HCT116 (cell line): Measurements from ENCODE around the gene CHRNA9. TPM values are rescaled to one million over a fixed set of nuclear protein-coding genes. Genes with fewer than 3 reads are reported as not detected.

ENCODE experiments used
- ATAC-seq: fragments of 200-7000 bp; cut with Tn5 transposase; 2 replicates; pipeline ENCODE4 v1.9.1; 2020; ENCODE audit warnings: mild to moderate bottlenecking, moderate library complexity
- BruUV-seq: library from RNA; stranded (reverse); fragments of 400-500 nt; replicated peaks from 2 replicates; lab custom pipeline; 2021; lab: Mats Ljungman, UMichigan
- CTCF ChIA-PET: fragments of 300-600 bp; sonication (Branson Sonifier 250); formaldehyde crosslinking; loops from one replicate; lab custom pipeline; 2021; ENCODE audit warnings: antibody characterized with exemption; lab: Charles Lee
- POLR2A ChIA-PET: fragments of 300-600, 350-600 bp; sonication (Branson Sonifier 250); formaldehyde crosslinking; loops from one replicate; lab custom pipeline; 2021; ENCODE audit warnings: antibody characterized with exemption; lab: Charles Lee
- RAD21 ChIA-PET, 2 experiments: fragments of 300-600 bp; sonication (Branson Sonifier 250); formaldehyde crosslinking; loops; one replicate each; lab custom pipeline; 2023; ENCODE audit warnings: low total read pairs in 2 of 2; ENCODE audit not compliant: uncharacterized antibody in 2 of 2, unreplicated experiment in 2 of 2, low non-redundant PET in 1 of 2; lab: Charles Lee
- DNase-seq: peaks from one replicate; pipeline ENCODE4 v3.0.0-alpha.2; 2010; ENCODE audit warnings: low read depth, low spot score
- H2AFZ ChIP-seq: fragments of 200-600 bp; shearing (Covaris generic), sonication (generic); 2 replicates; pipeline ENCODE4 v1.6.1; 2017; ENCODE audit warnings: low read depth, mixed run types, mixed read lengths, antibody characterized with exemption, low read length; ENCODE audit not compliant: poor library complexity, severe bottlenecking
- H3K27ac ChIP-seq: 2 replicates; pipeline ENCODE4 v1.5.1; 2012; ENCODE audit warnings: low read depth, low read length
- H3K27me3 ChIP-seq: fragments of 200-600 bp; sonication (generic); 2 replicates; pipeline ENCODE4 v1.6.1; 2016; ENCODE audit warnings: mixed run types, low read length, mixed read lengths; ENCODE audit not compliant: insufficient read depth
- H3K36me3 ChIP-seq, 2 experiments: fragments of 200-500 bp in 1 of 2; fragments of 200-600 bp in 1 of 2; sonication (Bioruptor generic) in 1 of 2; sonication (generic) in 1 of 2; 2 replicates each; pipeline versions ENCODE4 v1.5.1 to v1.6.1; 2014 to 2016; ENCODE audit warnings: low read length in 2 of 2, inconsistent platforms in 1 of 2, mixed read lengths in 1 of 2, mixed run types in 1 of 2; ENCODE audit not compliant: insufficient read depth in 2 of 2, control insufficient read depth in 1 of 2
- H3K4me1 ChIP-seq, 2 experiments: fragments of 200-600 bp in 1 of 2; sonication (generic) in 1 of 2; 2 replicates each; pipeline versions ENCODE4 v1.5.1 to v1.6.1; 2012 to 2017; ENCODE audit warnings: low read length in 2 of 2, inconsistent platforms in 1 of 2, mild to moderate bottlenecking in 1 of 2, mixed read lengths in 1 of 2, mixed run types in 1 of 2, moderate library complexity in 1 of 2; ENCODE audit not compliant: insufficient read depth in 2 of 2, control insufficient read depth in 1 of 2
- H3K4me2 ChIP-seq: fragments of 200-600 bp; sonication (generic); 2 replicates; pipeline ENCODE4 v1.6.1; 2017; ENCODE audit warnings: mixed run types, low read length, mixed read lengths
- H3K4me3 ChIP-seq, 2 experiments: fragments of 200-600 bp in 1 of 2; sonication (generic) in 1 of 2; replicated peaks in 1 of 2; 2 replicates each; pipeline ENCODE4 v1.5.1; 2011 to 2016; ENCODE audit warnings: low read length in 2 of 2, control low read depth in 1 of 2, low read depth in 1 of 2, mild to moderate bottlenecking in 1 of 2, mixed read lengths in 1 of 2, mixed run types in 1 of 2
- H3K79me2 ChIP-seq: fragments of 200-600 bp; sonication (generic); 2 replicates; pipeline ENCODE4 v1.6.1; 2017; ENCODE audit warnings: mild to moderate bottlenecking, mixed run types, low read length, moderate library complexity, mixed read lengths; ENCODE audit not compliant: insufficient read depth
- H3K9ac ChIP-seq: fragments of 200-600 bp; sonication (generic); 2 replicates; pipeline ENCODE4 v1.6.1; 2016; ENCODE audit warnings: low read length, mixed read lengths
- H3K9me2 ChIP-seq: fragments of 200-600 bp; sonication (generic), shearing (Covaris generic); 2 replicates; pipeline ENCODE4 v1.6.1; 2017; ENCODE audit warnings: mixed run types, mild to moderate bottlenecking, moderate library complexity; ENCODE audit not compliant: insufficient read depth
- H3K9me3 ChIP-seq, 2 experiments: fragments of 200-500 bp in 1 of 2; fragments of 200-600 bp in 1 of 2; sonication (Bioruptor generic) in 1 of 2; sonication (generic) in 1 of 2; 2 replicates each; pipeline ENCODE4 v1.6.1; 2014 to 2017; ENCODE audit warnings: low read length in 2 of 2, mixed read lengths in 2 of 2, inconsistent platforms in 1 of 2, low read depth in 1 of 2, mild to moderate bottlenecking in 1 of 2, mixed run types in 1 of 2, moderate library complexity in 1 of 2; ENCODE audit not compliant: control insufficient read depth in 1 of 2, insufficient read depth in 1 of 2
- H4K20me1 ChIP-seq: fragments of 200-600 bp; sonication (generic), shearing (Covaris generic); 2 replicates; pipeline ENCODE4 v1.6.1; 2017; ENCODE audit warnings: mixed run types, mild to moderate bottlenecking, moderate library complexity; ENCODE audit not compliant: insufficient read depth
- CBX3 ChIP-seq: IDR thresholded peaks from 2 replicates; pipeline ENCODE4 v1.6.1; 2012; ENCODE audit warnings: low read depth
- EGR1 ChIP-seq: IDR thresholded peaks from 2 replicates; pipeline ENCODE4 v1.6.1; 2012; ENCODE audit warnings: low read depth
- ELF1 ChIP-seq: IDR thresholded peaks from 2 replicates; pipeline ENCODE4 v1.6.1; 2012; ENCODE audit warnings: low read depth, borderline replicate concordance
- EZH2 ChIP-seq: fragments of 200-600 bp; sonication (generic); IDR thresholded peaks from 2 replicates; pipeline ENCODE4 v1.6.1; 2017; ENCODE audit warnings: antibody characterized with exemption, mixed run types
- EZH2phosphoT487 ChIP-seq: fragments of 200-600 bp; IDR thresholded peaks from 2 replicates; pipeline ENCODE4 v1.6.1; 2018; ENCODE audit warnings: antibody characterized with exemption, borderline replicate concordance
- FOSL1 ChIP-seq: IDR thresholded peaks from 2 replicates; pipeline ENCODE4 v1.6.1; 2012; ENCODE audit warnings: low read depth
- JUND ChIP-seq: IDR thresholded peaks from 2 replicates; pipeline ENCODE4 v1.6.1; 2012
- POLR2A ChIP-seq: IDR thresholded peaks from 2 replicates; pipeline ENCODE4 v1.7.0; 2011; ENCODE audit warnings: borderline replicate concordance; ENCODE audit not compliant: insufficient read depth, insufficient read length; ENCODE audit errors: extremely low read depth
- POLR2AphosphoS5 ChIP-seq: IDR thresholded peaks from 2 replicates; pipeline ENCODE4 v1.6.1; 2011; ENCODE audit warnings: mild to moderate bottlenecking, low read depth, low read length, moderate library complexity
- SIN3A ChIP-seq: IDR thresholded peaks from 2 replicates; pipeline ENCODE4 v1.6.1; 2012; ENCODE audit warnings: low read depth
- SP1 ChIP-seq: IDR thresholded peaks from 2 replicates; pipeline ENCODE4 v1.6.1; 2012; ENCODE audit warnings: low read depth
- SRF ChIP-seq: IDR thresholded peaks from 2 replicates; pipeline ENCODE4 v1.6.1; 2012; ENCODE audit warnings: low read depth
- TCF7L2 ChIP-seq: IDR thresholded peaks from 2 replicates; pipeline ENCODE4 v1.7.0; 2011; ENCODE audit warnings: borderline replicate concordance, inconsistent platforms; ENCODE audit not compliant: insufficient read depth, insufficient read length; ENCODE audit errors: extremely low read depth
- YY1 ChIP-seq: IDR thresholded peaks from 2 replicates; pipeline ENCODE4 v1.6.1; 2011; ENCODE audit warnings: low read length, low read depth, moderate library complexity, mild to moderate bottlenecking; ENCODE audit not compliant: insufficient replicate concordance; ENCODE audit errors: extremely low read depth
- ZFX ChIP-seq: fragments of 450-650 bp; IDR thresholded peaks from 2 replicates; pipeline ENCODE4 v1.6.1; 2017
- intact Hi-C: fragments of 100-400 bp; cut with micrococcal nuclease; formaldehyde crosslinking; loops from 2 replicates; pipeline ENCODE4 v1.10.0; 2022
- total RNA-seq: library from RNA; stranded (reverse); gene quantifications from one replicate; pipeline ENCODE4 v1.2.1, GENCODE V29; 2021; ENCODE audit not compliant: unreplicated experiment
- TF ChIP-seq, protein P1 (sequence below): IDR thresholded peaks from 2 replicates; pipeline ENCODE4 v1.6.1; 2012
- TF ChIP-seq, protein P2 (sequence below): IDR thresholded peaks from 2 replicates; pipeline ENCODE4 v1.6.1; 2011; ENCODE audit warnings: mild to moderate bottlenecking, low read length, moderate library complexity; ENCODE audit not compliant: insufficient replicate concordance; ENCODE audit errors: extremely low read depth
- TF ChIP-seq, protein P3 (sequence below): IDR thresholded peaks from 2 replicates; pipeline ENCODE4 v1.6.1; 2012
- TF ChIP-seq, protein P4 (sequence below), 3 experiments: fragments of 200-600 bp in 1 of 3; sonication (generic) in 1 of 3; IDR thresholded peaks in 2 of 3; conservative IDR thresholded peaks in 1 of 3; 2 replicates each; pipeline ENCODE4 v1.5.1; 2012 to 2017; ENCODE audit warnings: low read depth in 2 of 3, low read length in 2 of 3, antibody characterized with exemption in 1 of 3, borderline replicate concordance in 1 of 3, control low read depth in 1 of 3, mild to moderate bottlenecking in 1 of 3, mixed read lengths in 1 of 3, mixed run types in 1 of 3, moderate library complexity in 1 of 3; ENCODE audit not compliant: insufficient read depth in 1 of 3
- TF ChIP-seq, protein P5 (sequence below): IDR thresholded peaks from 2 replicates; pipeline ENCODE4 v1.6.1; 2012; ENCODE audit warnings: low read depth

Gene CHRNA9
- total RNA-seq, 1 experiment from 2014 or later = not detected

DNA sequence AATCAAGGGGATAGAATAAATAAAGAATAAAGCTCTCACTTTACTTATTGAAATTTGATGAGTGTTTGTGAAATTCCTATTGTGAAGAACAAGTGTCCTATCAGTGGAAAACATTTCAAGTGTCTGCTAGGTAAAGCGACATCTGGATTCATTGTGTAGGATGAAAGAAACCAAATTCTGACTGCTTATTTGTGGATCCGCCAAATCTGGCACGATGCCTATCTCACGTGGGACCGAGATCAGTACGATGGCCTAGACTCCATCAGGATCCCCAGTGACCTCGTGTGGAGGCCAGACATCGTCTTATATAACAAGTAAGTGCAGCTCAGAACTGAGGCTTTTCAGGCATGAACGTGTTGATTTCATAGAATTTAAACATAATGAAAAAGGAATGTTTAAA, 1.9 kb downstream of the CHRNA9 start:
- RAD21 ChIA-PET = no interaction called here
- H3K27ac ChIP-seq = no peak overlapping the region
- no peaks in the 10 kb centered on the region for H3K9me2 ChIP-seq
- no peak overlapping the region for H2AFZ ChIP-seq
- no peak overlapping the region for H3K9ac ChIP-seq
- H3K4me1 ChIP-seq = peaks cover 18 to 36% of the 10 kb centered on the region in 2 experiments
- H3K79me2 ChIP-seq = no peaks in the 10 kb centered on the region
- ATAC-seq = no peak
- intact Hi-C loops = no loop called here
- DNase-seq = no peak
- no TSS peak for BruUV-seq
- H3K9me3 ChIP-seq = no peaks in the 10 kb centered on the region
- POLR2A ChIA-PET = no interaction called here
- H3K4me3 ChIP-seq = no peak overlapping the region
- CTCF ChIA-PET = no interaction called here
- H3K36me3 ChIP-seq = no peaks in the 10 kb centered on the region
- TF ChIP-seq, protein P1, sequence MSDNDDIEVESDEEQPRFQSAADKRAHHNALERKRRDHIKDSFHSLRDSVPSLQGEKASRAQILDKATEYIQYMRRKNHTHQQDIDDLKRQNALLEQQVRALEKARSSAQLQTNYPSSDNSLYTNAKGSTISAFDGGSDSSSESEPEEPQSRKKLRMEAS = no peak
- no peak for TF ChIP-seq POLR2A
- TF ChIP-seq YY1 = no peak
- TF ChIP-seq TCF7L2 = no peak
- TF ChIP-seq, protein P2, sequence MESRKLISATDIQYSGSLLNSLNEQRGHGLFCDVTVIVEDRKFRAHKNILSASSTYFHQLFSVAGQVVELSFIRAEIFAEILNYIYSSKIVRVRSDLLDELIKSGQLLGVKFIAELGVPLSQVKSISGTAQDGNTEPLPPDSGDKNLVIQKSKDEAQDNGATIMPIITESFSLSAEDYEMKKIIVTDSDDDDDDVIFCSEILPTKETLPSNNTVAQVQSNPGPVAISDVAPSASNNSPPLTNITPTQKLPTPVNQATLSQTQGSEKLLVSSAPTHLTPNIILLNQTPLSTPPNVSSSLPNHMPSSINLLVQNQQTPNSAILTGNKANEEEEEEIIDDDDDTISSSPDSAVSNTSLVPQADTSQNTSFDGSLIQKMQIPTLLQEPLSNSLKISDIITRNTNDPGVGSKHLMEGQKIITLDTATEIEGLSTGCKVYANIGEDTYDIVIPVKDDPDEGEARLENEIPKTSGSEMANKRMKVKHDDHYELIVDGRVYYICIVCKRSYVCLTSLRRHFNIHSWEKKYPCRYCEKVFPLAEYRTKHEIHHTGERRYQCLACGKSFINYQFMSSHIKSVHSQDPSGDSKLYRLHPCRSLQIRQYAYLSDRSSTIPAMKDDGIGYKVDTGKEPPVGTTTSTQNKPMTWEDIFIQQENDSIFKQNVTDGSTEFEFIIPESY = no peak
- TF ChIP-seq, protein P3, sequence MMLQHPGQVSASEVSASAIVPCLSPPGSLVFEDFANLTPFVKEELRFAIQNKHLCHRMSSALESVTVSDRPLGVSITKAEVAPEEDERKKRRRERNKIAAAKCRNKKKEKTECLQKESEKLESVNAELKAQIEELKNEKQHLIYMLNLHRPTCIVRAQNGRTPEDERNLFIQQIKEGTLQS = no peak
- TF ChIP-seq CBX3 = no peak
- TF ChIP-seq, protein P4, sequence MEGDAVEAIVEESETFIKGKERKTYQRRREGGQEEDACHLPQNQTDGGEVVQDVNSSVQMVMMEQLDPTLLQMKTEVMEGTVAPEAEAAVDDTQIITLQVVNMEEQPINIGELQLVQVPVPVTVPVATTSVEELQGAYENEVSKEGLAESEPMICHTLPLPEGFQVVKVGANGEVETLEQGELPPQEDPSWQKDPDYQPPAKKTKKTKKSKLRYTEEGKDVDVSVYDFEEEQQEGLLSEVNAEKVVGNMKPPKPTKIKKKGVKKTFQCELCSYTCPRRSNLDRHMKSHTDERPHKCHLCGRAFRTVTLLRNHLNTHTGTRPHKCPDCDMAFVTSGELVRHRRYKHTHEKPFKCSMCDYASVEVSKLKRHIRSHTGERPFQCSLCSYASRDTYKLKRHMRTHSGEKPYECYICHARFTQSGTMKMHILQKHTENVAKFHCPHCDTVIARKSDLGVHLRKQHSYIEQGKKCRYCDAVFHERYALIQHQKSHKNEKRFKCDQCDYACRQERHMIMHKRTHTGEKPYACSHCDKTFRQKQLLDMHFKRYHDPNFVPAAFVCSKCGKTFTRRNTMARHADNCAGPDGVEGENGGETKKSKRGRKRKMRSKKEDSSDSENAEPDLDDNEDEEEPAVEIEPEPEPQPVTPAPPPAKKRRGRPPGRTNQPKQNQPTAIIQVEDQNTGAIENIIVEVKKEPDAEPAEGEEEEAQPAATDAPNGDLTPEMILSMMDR (IDR thresholded peaks at IDR 0.05 in 2 of 3, conservative IDR thresholded peaks at IDR 0.05 in 1 of 3; ENCODE audit: borderline replicate concordance in 1 of 3, insufficient read depth in 1 of 3, low read depth in 2 of 3, low read length in 2 of 3) = no peak
- no peak for TF ChIP-seq EGR1
- TF ChIP-seq ZFX = no peak
- no peak for TF ChIP-seq JUND
- TF ChIP-seq SIN3A = no peak
- no peak for TF ChIP-seq FOSL1
- TF ChIP-seq SRF = no peak
- no peak for TF ChIP-seq EZH2
- TF ChIP-seq POLR2AphosphoS5 = no peak
- TF ChIP-seq ELF1 = no peak
- no peak for TF ChIP-seq SP1
- TF ChIP-seq, protein P5, sequence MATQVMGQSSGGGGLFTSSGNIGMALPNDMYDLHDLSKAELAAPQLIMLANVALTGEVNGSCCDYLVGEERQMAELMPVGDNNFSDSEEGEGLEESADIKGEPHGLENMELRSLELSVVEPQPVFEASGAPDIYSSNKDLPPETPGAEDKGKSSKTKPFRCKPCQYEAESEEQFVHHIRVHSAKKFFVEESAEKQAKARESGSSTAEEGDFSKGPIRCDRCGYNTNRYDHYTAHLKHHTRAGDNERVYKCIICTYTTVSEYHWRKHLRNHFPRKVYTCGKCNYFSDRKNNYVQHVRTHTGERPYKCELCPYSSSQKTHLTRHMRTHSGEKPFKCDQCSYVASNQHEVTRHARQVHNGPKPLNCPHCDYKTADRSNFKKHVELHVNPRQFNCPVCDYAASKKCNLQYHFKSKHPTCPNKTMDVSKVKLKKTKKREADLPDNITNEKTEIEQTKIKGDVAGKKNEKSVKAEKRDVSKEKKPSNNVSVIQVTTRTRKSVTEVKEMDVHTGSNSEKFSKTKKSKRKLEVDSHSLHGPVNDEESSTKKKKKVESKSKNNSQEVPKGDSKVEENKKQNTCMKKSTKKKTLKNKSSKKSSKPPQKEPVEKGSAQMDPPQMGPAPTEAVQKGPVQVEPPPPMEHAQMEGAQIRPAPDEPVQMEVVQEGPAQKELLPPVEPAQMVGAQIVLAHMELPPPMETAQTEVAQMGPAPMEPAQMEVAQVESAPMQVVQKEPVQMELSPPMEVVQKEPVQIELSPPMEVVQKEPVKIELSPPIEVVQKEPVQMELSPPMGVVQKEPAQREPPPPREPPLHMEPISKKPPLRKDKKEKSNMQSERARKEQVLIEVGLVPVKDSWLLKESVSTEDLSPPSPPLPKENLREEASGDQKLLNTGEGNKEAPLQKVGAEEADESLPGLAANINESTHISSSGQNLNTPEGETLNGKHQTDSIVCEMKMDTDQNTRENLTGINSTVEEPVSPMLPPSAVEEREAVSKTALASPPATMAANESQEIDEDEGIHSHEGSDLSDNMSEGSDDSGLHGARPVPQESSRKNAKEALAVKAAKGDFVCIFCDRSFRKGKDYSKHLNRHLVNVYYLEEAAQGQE = no peak
- no peak for TF ChIP-seq EZH2phosphoT487
- no peak overlapping the region for H3K4me2 ChIP-seq
- H3K27me3 ChIP-seq = no peaks in the 10 kb centered on the region
- H4K20me1 ChIP-seq = no peaks in the 10 kb centered on the region
